Measurements from ENCODE around the gene ZNF892.

Gene ZNF892

GRCh38 chr2:95207111-95207961 lies at the start of gene ZNF892:
TSS of gene ZNF892 (plus strand) at chr2:95207521. CDS start at chr2:95207816, 295 bp downstream.
- DNase-seq, result peak; percentile 98

GRCh38 chr2:95158441-95158840 lies 48.9 kb upstream of the ZNF892 start:
- no peak for DNase-seq

GRCh38 chr2:95158891-95159619 lies 48.3 kb upstream of the ZNF892 start:
- peak; percentile 63 for DNase-seq

GRCh38 chr2:95159690-95160449 lies 47.5 kb upstream of the ZNF892 start, which contains the start of gene ZNF514:
TSS of gene ZNF514 (minus strand) at chr2:95159848. CDS start at chr2:95153253, 6,595 bp downstream.
- DNase-seq, result peak; percentile 78

- no peak for DNase-seq
Measured at GRCh38 chr2:95165030-95165370, 42.3 kb upstream of the ZNF892 start.

- DNase-seq, result peak; percentile 99
Measured at GRCh38 chr2:95165371-95166064, 41.8 kb upstream of the ZNF892 start, which contains the start of gene ZNF2. TSS of gene ZNF2 (plus strand) at chr2:95165809. CDS start at chr2:95176227, 10,418 bp downstream.

- DNase-seq, result no peak
Measured at GRCh38 chr2:95166065-95166763, 41.1 kb upstream of the ZNF892 start.

- no peak for DNase-seq
Measured at GRCh38 chr2:95171902-95172301, 35.4 kb upstream of the ZNF892 start.

- no peak for DNase-seq
Measured at GRCh38 chr2:95174031-95174542, 33.2 kb upstream of the ZNF892 start.

GRCh38 chr2:95179451-95179850 lies 27.9 kb upstream of the ZNF892 start:
- DNase-seq, result no peak

GRCh38 chr2:95181774-95182173 lies 25.5 kb upstream of the ZNF892 start:
- no peak for DNase-seq

GRCh38 chr2:95185197-95185596 lies 22.1 kb upstream of the ZNF892 start:
- no peak for DNase-seq

GRCh38 chr2:95185973-95186372 lies 21.3 kb upstream of the ZNF892 start:
- DNase-seq, result no peak

GRCh38 chr2:95192956-95193355 lies 14.4 kb upstream of the ZNF892 start:
- DNase-seq, result peak; percentile 69

GRCh38 chr2:95203911-95204310 lies 3.4 kb upstream of the ZNF892 start:
- DNase-seq, result no peak

GRCh38 chr2:95204396-95204795 lies 2.9 kb upstream of the ZNF892 start:
- no peak for DNase-seq

GRCh38 chr2:95206096-95206495 lies 1.2 kb upstream of the ZNF892 start:
- DNase-seq, result no peak

- DNase-seq, result no peak
Measured at GRCh38 chr2:95208106-95208505, 785 bp downstream of the ZNF892 start.

GRCh38 chr2:95215018-95215612 lies 7.8 kb downstream of the ZNF892 start:
- DNase-seq, result no peak

GRCh38 chr2:95220449-95220848 lies 13.1 kb downstream of the ZNF892 start:
- DNase-seq, result no peak

- DNase-seq, result no peak
Measured at GRCh38 chr2:95225658-95226057, 18.3 kb downstream of the ZNF892 start.

Measured in islet precursor cell (in vitro differentiated cells).